Anterior cingulate cortex (tissue), 58 donors: ENCODE measurements around the gene FAM72B.
"Not testable (repeated sequence)": the region's sequence is repeated elsewhere in the genome, so short reads cannot be mapped to it uniquely, and the experiment has no call there.

Experiments
- DNase-seq, 58 donors: peaks; one replicate each; lab custom pipeline; 2025; lab: John Stamatoyannopoulos, UW

FAM72B gene

GRCh38 chr1:121184290-121185127 is at the start of gene FAM72B, which contains the start of gene SRGAP2C:
Gene FAM72B (minus strand): TSS chr1:121184340. CDS start chr1:121183489, 851 bp downstream.
Gene SRGAP2C (plus strand): TSS chr1:121184975. CDS start chr1:121187447, 2,472 bp downstream.
- peak; percentile 63 to 100 (median 98) for DNase-seq

DNA sequence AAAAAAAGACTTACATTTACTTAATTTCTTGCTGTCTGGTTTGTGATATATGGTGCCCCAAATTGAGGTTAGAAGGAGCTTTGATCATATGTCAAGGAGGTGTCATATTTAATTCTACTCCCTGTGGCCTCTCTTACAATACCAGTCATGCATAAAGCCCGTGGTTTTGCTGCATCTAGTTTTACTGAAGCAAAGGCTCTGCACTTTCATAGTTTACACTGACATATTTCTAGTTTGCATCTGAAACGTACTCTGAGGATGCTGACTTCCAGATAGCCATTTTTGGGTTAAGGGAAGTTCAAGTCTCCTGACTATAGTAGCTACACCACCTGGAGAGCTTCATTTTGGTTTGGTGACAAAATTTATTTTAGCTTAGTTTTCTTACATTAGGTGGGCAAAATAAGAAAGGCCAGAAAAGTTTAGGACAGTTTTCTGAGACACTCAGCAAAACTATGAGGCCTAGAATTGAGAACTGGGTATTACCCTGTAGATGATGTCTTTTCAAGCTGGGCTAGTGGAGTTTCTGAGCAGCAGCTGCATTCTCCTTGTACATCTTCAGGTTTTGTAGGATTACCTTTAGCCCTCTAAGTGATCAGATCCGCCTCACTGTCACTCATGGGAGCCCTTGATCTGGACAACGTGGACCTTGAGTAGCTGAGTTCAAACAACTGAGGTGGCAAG is 48.4 kb upstream of the FAM72B start:
- DNase-seq = not testable (repeated sequence)

DNA sequence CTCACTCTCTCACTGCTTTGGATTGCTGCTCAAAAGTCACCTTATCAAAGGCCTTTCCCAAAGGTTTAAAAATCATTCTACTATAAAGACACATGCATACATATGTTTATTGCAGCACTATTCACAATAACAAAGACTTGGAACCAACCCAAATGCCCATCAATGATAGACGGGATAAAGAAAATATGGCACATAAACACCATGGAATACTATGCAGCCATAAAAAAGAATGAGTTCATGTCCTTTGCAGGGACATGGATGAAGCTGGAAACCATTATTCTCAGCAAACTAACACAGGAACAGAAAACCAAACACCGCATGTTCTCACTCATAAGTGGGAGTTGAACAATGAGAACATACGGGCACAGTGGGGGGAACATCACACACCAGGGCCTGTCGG is 46.5 kb upstream of the FAM72B start:
- not testable (repeated sequence) for DNase-seq

DNA sequence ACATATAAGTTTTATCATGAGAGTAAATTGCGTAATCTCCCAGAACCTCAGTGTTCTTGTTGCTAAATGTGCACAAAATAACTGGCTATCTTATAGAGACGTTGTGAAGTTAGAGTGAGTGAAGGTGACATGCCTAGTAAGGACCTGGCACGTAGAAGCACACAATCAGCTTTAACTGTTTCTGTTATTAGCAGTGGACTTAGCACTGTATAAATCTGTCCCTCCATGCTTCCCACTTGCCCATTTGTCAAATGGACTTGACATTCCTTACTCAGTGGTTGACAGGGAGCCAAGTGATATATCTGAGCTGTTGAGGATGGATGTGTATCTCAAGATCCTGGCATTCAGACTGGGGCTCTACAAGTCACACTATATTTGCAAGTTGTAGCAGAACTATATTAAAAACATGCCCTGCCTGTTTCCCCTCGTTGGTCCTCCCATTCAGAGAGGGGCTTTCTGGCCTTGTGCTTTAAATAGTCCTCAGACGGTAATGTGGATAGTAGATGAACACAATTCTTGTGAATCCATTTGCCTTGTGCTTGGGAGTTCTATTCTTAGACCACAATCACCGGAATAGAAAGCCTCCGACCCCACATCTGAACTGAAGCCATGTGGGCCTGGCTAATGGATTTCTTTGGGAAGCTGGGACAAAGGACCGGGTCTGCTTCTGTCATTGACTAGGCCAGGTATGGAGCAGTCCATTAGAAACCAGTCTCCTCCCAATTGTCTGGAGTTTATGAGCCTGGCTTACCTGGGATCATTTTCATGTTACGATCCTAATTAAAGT is 43.6 kb upstream of the FAM72B start:
- DNase-seq = not testable (repeated sequence)

GRCh38 chr1:121226925-121227324 is 42.8 kb upstream of the FAM72B start:
- DNase-seq = not testable (repeated sequence)

GRCh38 chr1:121226295-121226904 is 42.3 kb upstream of the FAM72B start:
- DNase-seq = not testable (repeated sequence)

DNA sequence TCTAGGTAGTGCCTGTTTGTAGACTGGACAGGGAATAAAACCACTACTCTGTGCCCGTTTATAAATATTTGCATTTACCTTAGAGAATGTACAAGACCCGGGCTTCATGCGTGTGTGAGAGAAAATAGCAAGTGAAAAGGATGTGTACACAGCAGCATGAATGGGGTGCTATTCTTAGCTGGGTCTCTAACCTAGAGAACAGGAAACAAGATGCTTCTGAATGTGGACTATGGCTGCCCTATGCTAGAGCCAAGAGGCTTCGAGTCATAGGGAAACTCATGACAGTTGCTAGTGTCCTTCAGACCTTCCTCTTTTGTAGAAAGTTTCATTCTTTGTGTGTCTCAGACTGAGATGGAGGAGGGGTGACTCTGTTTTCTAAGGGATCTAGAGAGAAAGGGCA is 40.6 kb upstream of the FAM72B start:
- DNase-seq = not testable (repeated sequence)

DNA sequence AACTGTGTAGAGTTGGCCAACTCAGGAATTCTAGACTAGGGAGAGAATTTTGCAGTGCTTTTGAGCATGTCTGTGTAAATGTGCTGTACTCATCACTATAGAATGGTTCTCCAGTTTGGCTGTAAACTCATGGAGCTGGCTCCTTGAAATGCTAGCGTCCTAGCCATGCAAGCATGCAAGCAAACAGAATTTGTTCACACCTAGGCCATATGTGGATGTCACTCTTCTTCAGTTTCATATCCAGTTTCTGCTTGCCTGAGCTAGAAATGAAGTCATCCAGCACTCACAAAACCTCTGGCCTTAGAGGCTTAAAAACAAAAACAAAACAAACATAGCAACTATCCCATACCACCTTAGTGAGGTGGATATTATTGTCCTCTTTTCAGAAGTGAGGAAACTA is 37.6 kb upstream of the FAM72B start:
- not testable (repeated sequence) for DNase-seq

DNA sequence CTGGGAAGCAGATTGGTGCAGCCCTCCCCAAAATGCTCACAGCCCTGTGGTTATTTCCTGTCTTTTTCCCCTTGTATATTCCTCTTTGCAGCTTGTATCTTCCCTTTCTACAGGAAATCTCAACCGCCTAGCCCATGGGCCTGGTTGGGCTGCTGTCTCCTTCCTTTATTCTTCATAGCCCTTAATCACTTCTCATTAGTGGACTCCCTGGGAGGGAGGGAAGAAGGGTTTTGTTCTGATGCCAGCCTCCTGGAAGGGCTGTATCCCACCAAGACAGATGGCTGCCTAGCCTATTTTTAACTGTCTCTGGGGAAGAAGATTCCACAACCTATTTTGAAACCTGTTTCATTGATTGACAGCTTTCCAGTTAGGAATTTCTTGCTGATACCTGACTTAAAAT is 32.5 kb upstream of the FAM72B start:
- DNase-seq = not testable (repeated sequence)

DNA sequence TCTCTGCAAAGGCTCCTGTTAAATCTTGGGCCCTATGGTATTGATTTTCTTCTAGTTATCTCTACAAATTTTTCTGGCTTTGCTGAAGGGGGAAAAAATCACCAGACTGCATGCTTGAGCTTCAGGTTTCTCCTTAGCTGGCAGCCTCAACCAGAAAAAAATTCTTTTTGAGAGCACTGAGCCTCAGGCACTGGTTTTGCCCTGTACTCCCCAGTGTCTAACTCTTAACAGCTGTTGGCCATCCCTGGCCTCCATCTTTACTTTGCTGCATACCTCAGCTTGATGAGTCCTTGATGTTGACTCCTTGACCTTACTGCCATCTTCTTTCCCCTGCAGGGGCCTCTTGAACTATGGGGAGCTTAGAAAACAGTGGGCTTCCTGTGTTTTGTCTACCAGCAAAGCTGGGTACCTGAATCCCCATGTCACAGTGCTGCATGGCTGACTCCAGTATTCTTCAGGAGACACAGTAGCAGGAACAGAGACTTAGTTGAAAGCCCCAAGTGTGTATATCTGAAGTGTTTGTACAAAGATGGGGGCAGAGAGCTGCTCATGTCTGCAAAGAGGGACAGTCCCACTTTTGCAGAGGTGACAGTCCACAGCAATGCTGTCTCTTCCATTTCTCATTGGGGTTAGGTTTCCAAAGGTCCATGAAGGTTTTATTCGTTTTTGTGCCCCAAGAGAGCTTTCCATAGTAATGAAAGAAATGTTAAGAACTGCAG is 31.7 kb upstream of the FAM72B start:
- DNase-seq = not testable (repeated sequence)

DNA sequence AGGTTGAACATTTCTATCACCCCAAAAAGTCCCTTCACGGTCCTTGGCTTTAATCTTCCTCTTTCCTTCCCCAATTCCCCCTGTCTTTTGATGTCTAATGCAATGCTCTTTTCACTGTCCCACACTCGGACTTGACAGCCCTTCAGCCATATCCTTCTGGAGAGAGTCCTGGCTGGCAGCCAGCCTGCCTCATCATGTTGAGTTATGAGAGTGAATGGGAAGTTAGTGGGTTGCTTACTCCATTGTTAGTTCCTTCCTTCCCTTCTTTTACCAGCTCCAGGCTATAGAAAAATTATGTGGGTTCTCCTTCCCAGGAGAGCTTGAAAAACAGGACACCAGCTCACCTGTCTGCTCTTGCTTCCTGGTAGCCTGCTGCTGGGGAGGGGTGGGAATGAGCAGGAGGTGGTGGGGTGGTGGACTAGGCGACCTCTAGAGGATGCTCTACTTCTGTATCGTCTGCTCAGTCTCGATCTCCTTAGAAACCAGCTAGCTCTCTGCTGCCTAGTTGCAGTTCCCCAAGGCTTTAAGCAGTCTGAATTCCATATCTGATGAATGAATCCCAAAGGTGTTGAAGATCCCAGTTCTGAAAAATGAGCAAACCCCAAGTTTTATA is 30.5 kb upstream of the FAM72B start:
- DNase-seq = not testable (repeated sequence)

- not testable (repeated sequence) for DNase-seq
Observed at GRCh38 chr1:121213491-121213890, 29.4 kb upstream of the FAM72B start.

GRCh38 chr1:121210778-121211177 is 26.6 kb upstream of the FAM72B start:
- not testable (repeated sequence) for DNase-seq

DNA sequence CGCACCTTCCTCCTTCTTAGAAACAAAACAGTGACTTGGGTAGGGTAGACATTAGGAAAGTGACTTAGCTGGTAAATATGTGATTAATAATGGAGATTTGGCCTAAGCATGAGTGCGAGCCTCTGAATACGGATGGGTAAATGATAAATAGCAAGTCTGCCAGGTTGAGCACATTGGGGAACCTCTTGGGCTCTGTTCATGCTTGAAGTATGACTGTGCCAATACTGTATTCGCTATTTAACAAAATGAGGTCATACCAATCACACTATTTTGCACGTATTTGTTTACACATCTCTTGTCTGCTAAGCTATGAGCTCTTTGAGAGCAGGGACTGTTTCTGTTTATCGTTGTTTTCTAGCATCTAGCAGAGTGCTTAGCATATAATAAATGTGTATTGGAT is 24.2 kb upstream of the FAM72B start:
- not testable (repeated sequence) for DNase-seq

DNA sequence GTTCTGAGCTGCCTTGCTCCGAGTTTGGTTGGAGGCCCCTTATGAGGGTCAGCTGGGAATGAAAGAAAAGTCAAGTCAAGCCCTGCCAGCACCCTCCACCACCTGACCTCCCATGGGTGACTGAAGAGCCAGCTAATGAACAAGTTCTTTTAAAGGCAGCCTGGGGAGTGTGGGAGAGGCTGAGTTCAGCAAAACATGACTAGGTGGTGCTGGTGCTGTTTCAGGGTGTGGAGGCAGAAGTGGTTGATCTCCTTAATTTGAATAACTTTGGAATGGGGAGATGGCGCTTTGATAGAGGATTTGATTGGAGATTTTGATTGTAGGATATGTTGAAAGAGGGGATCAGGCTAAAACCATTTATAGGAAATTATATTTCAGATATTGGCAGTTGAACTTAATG is 23.2 kb upstream of the FAM72B start:
- DNase-seq = not testable (repeated sequence)

- peak in 1 of 58 donors; percentile 1 for DNase-seq
Observed at GRCh38 chr1:121205786-121206711, 21.9 kb upstream of the FAM72B start.

GRCh38 chr1:121202986-121203385 is 18.8 kb upstream of the FAM72B start:
- DNase-seq = not testable (repeated sequence)
